Measurements from ENCODE around the gene RAP1GDS1. TPM values are rescaled to one million over a fixed set of nuclear protein-coding genes. Genes with fewer than 3 reads are reported as not detected.

The RAP1GDS1 gene
- polyA plus RNA-seq, 1 donor (not counting 4 experiments of a cell fraction or from before 2014, with no cell fraction given) = 58.1 TPM

- Histone ChIP-seq H3K9me1 (ENCODE audit: control insufficient read depth, extremely low read depth, insufficient read depth, low read length) (no peaks in the 10 kb centered on the region), H3K4me1 (ENCODE audit: control insufficient read depth, extremely low read depth, insufficient read depth, low read length) (no peaks in the 10 kb centered on the region), H3K9me3 (ENCODE audit: control insufficient read depth, low read depth, low read length) (no peaks in the 10 kb centered on the region), H3K4me2 (ENCODE audit: control insufficient read depth, extremely low read depth, insufficient read depth, low read depth, low read length) (no peak overlapping the region), H3K9ac (ENCODE audit: control insufficient read depth, extremely low read depth, insufficient read depth, low read length) (no peak overlapping the region), H3K27me3 (ENCODE audit: control insufficient read depth, extremely low read depth, insufficient read depth, low read length) (no peaks in the 10 kb centered on the region), H3K36me3 (ENCODE audit: control insufficient read depth in 2 of 2, extremely low read depth in 1 of 2, insufficient read depth in 2 of 2, low read length in 2 of 2) (peaks cover 0 to 2% of the 10 kb centered on the region in 2 experiments), H3K79me2 (ENCODE audit: control insufficient read depth, insufficient read depth, low read length) (peaks cover 8% of the 10 kb centered on the region), H3K27ac (ENCODE audit: control insufficient read depth, insufficient read depth, low read length) (no peak overlapping the region), H2AFZ (ENCODE audit: control insufficient read depth, low read length) (no peak overlapping the region), H3K4me3 (ENCODE audit: control insufficient read depth in 2 of 3, extremely low read depth in 1 of 3, insufficient read depth in 2 of 3, low read depth in 1 of 3, low read length in 3 of 3) (no peak overlapping the region), H4K20me1 (ENCODE audit: control insufficient read depth, extremely low read depth, insufficient read depth, low read length) (no peaks in the 10 kb centered on the region)
- TF ChIP-seq CTCF (optimal IDR thresholded peaks at IDR 0.05 in 1 of 3, IDR thresholded peaks at IDR 0.05 in 1 of 3, conservative IDR thresholded peaks at IDR 0.05 in 1 of 3; ENCODE audit: extremely low read depth in 1 of 3, insufficient read depth in 2 of 3, low read length in 3 of 3) (no peak), EZH2 (IDR thresholded peaks at IDR 0.05; ENCODE audit: low read length) (no peak)
- dilution Hi-C loops (cut with MboI; ENCODE audit: extremely low pct_ligation_motif_present, low sequenced_read_pairs) = no loop called here
- FAIRE-seq = no peak
- DNase-seq (ENCODE audit: low read depth, low spot score) = no peak
Measured at GRCh38 chr4:98352396-98352795, 91.2 kb downstream of the RAP1GDS1 start.

GRCh38 chr4:98352940-98353339 lies 91.8 kb downstream of the RAP1GDS1 start:
- no peak overlapping the region for H3K27ac ChIP-seq (ENCODE audit: control insufficient read depth, insufficient read depth, low read length)
- no peaks in the 10 kb centered on the region for H3K9me1 ChIP-seq (ENCODE audit: control insufficient read depth, extremely low read depth, insufficient read depth, low read length)
- FAIRE-seq (no peak), DNase-seq (ENCODE audit: low read depth, low spot score) (no peak)
- no peak overlapping the region for H3K4me3 ChIP-seq (ENCODE audit: control insufficient read depth in 2 of 3, extremely low read depth in 1 of 3, insufficient read depth in 2 of 3, low read depth in 1 of 3, low read length in 3 of 3)
- H3K36me3 ChIP-seq (ENCODE audit: control insufficient read depth in 2 of 2, extremely low read depth in 1 of 2, insufficient read depth in 2 of 2, low read length in 2 of 2) = peaks cover 0 to 2% of the 10 kb centered on the region in 2 experiments
- dilution Hi-C loops (cut with MboI; ENCODE audit: extremely low pct_ligation_motif_present, low sequenced_read_pairs) = no loop called here
- H3K79me2 ChIP-seq (ENCODE audit: control insufficient read depth, insufficient read depth, low read length) = peaks cover 5% of the 10 kb centered on the region
- H3K9ac ChIP-seq (ENCODE audit: control insufficient read depth, extremely low read depth, insufficient read depth, low read length) = no peak overlapping the region
- no peaks in the 10 kb centered on the region for H3K27me3 ChIP-seq (ENCODE audit: control insufficient read depth, extremely low read depth, insufficient read depth, low read length)
- H3K4me2 ChIP-seq (ENCODE audit: control insufficient read depth, extremely low read depth, insufficient read depth, low read depth, low read length) = no peak overlapping the region
- no peaks in the 10 kb centered on the region for H3K9me3 ChIP-seq (ENCODE audit: control insufficient read depth, low read depth, low read length)
- no peaks in the 10 kb centered on the region for H3K4me1 ChIP-seq (ENCODE audit: control insufficient read depth, extremely low read depth, insufficient read depth, low read length)
- H2AFZ ChIP-seq (ENCODE audit: control insufficient read depth, low read length) = no peak overlapping the region
- no peak for TF ChIP-seq EZH2 (IDR thresholded peaks at IDR 0.05; ENCODE audit: low read length)
- no peak for TF ChIP-seq CTCF (optimal IDR thresholded peaks at IDR 0.05 in 1 of 3, IDR thresholded peaks at IDR 0.05 in 1 of 3, conservative IDR thresholded peaks at IDR 0.05 in 1 of 3; ENCODE audit: extremely low read depth in 1 of 3, insufficient read depth in 2 of 3, low read length in 3 of 3)
- no peaks in the 10 kb centered on the region for H4K20me1 ChIP-seq (ENCODE audit: control insufficient read depth, extremely low read depth, insufficient read depth, low read length)
